Erythroblast (primary cell): Measurements from ENCODE around the gene ARHGAP6.
"Not testable (repeated sequence)": the region's sequence is repeated elsewhere in the genome, so short reads cannot be mapped to it uniquely, and the experiment has no call there.

ENCODE experiments used
- GATA1 ChIP-seq: IDR thresholded peaks from 2 replicates; pipeline ENCODE4 v1.6.1; 2011; ENCODE audit warnings: low read depth, mild to moderate bottlenecking, control low read depth, low read length, moderate library complexity
- POLR2A ChIP-seq: IDR thresholded peaks from 2 replicates; pipeline ENCODE4 v1.6.1; 2011; ENCODE audit warnings: mild to moderate bottlenecking, low read length

DNA sequence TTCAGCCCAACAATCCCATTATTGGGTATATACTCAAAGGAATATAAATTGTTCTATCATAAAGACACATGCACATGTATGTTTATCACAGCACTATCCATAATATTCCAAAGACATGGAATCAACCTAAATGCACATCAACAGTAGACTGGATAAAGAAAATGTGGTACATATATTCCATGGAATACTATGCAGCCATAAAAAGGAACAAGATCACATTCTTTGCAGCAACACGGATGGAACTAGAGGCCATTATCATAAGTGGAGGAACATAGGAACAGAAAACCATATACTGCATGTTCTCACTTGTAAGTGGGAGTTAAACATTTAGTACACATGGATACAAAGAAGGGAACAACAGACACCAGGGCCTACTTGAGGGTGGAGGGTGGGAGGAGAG is 301.9 kb downstream of the ARHGAP6 start:
- TF ChIP-seq POLR2A, GATA1: not testable (repeated sequence)
